Hepatocyte (in vitro differentiated cells): ENCODE measurements around the gene SPRR2D. TPM values are rescaled to one million over a fixed set of nuclear protein-coding genes. Genes with fewer than 3 reads are reported as not detected.
"Not testable (repeated sequence)": the region's sequence is repeated elsewhere in the genome, so short reads cannot be mapped to it uniquely, and the experiment has no call there.

Experiments used
- DNase-seq: peaks from one replicate; pipeline ENCODE4 v3.0.0-alpha.2; 2016; ENCODE audit warnings: low spot score
- H2AFZ ChIP-seq: fragments of 200-600 bp; sonication (generic); 2 replicates; pipeline ENCODE4 v1.6.0; 2016; ENCODE audit warnings: antibody characterized with exemption, mild to moderate bottlenecking
- H3K27ac ChIP-seq: fragments of 200-600 bp; sonication (generic); 2 replicates; pipeline ENCODE4 v1.5.1; 2016; ENCODE audit warnings: mild to moderate bottlenecking
- H3K27me3 ChIP-seq: fragments of 200-600 bp; sonication (generic); 2 replicates; pipeline ENCODE4 v1.6.1; 2016
- H3K36me3 ChIP-seq: fragments of 200-600 bp; sonication (generic); replicated peaks from 2 replicates; pipeline ENCODE4 v1.5.1; 2016; ENCODE audit warnings: low read depth; ENCODE audit not compliant: insufficient read depth
- H3K4me1 ChIP-seq: fragments of 200-600 bp; sonication (generic); 2 replicates; pipeline ENCODE4 v1.5.1; 2016; ENCODE audit warnings: mild to moderate bottlenecking, moderate library complexity; ENCODE audit not compliant: insufficient read depth
- H3K4me2 ChIP-seq: fragments of 200-600 bp; sonication (generic); 2 replicates; pipeline ENCODE4 v1.6.0; 2016
- H3K4me3 ChIP-seq: fragments of 200-600 bp; sonication (generic); 2 replicates; pipeline ENCODE4 v1.5.1; 2016; ENCODE audit warnings: mild to moderate bottlenecking
- H3K79me2 ChIP-seq: fragments of 200-600 bp; sonication (generic); 2 replicates; pipeline ENCODE4 v1.6.0; 2017; ENCODE audit warnings: mild to moderate bottlenecking
- H3K9me2 ChIP-seq: fragments of 200-600 bp; sonication (generic); replicated peaks from 2 replicates; pipeline ENCODE4 v1.6.0; 2017; ENCODE audit warnings: mild to moderate bottlenecking; ENCODE audit not compliant: insufficient read depth
- H3K9me3 ChIP-seq: fragments of 200-600 bp; sonication (generic); 2 replicates; pipeline ENCODE4 v1.5.1; 2016; ENCODE audit warnings: low read depth, mild to moderate bottlenecking
- H4K20me1 ChIP-seq: fragments of 200-600 bp; sonication (generic); 2 replicates; pipeline ENCODE4 v1.6.0; 2016; ENCODE audit warnings: mild to moderate bottlenecking; ENCODE audit not compliant: insufficient read depth, poor library complexity, severe bottlenecking
- CTCF ChIP-seq: fragments of 200-600 bp; sonication (generic); IDR thresholded peaks from 2 replicates; pipeline ENCODE4 v1.5.1; 2016; ENCODE audit warnings: antibody characterized with exemption, mild to moderate bottlenecking; ENCODE audit not compliant: poor library complexity
- EZH2 ChIP-seq: fragments of 200-600 bp; sonication (generic); IDR thresholded peaks from 2 replicates; pipeline ENCODE4 v1.6.1; 2016; ENCODE audit warnings: antibody characterized with exemption, mild to moderate bottlenecking, borderline replicate concordance
- EZH2phosphoT487 ChIP-seq: fragments of 200-600 bp; sonication (generic); IDR thresholded peaks from one replicate; pipeline ENCODE4 v1.6.1; 2018; ENCODE audit warnings: antibody characterized with exemption, mild to moderate bottlenecking, low read depth, moderate library complexity; ENCODE audit not compliant: unreplicated experiment, severe bottlenecking
- WGBS: methylation state at CpG from one replicate; pipeline ENCODE4 v1.1.6; 2016; ENCODE audit warnings: low lambda C conversion rate; ENCODE audit errors: missing lambda C conversion rate; 5-methylcytosine and 5-hydroxymethylcytosine counted together
- polyA plus RNA-seq: library from polyadenylated mRNA; unstranded; fragments of >200 nt; fragmentation: Nextera tagmentation; extraction: Ambion mirVana; gene quantifications from 2 replicates; pipeline ENCODE4 v1.2.1, GENCODE V29; 2016
- total RNA-seq: library from RNA; depleted of rRNA; stranded (reverse); fragments of >200 nt; gene quantifications from 2 replicates; pipeline ENCODE4 v1.2.3, GENCODE V29; 2014

Gene SPRR2D
- total and polyA plus RNA-seq, 2 experiments from 2014 or later = not detected

- Histone ChIP-seq H3K9me3 (no peaks in the 10 kb centered on the region), H3K27me3 (no peaks in the 10 kb centered on the region), H3K79me2 (no peaks in the 10 kb centered on the region), H3K4me1 (no peaks in the 10 kb centered on the region), H3K4me3 (no peak overlapping the region), H2AFZ (no peak overlapping the region), H3K27ac (no peak overlapping the region), H3K36me3 (no peaks in the 10 kb centered on the region), H3K4me2 (no peak overlapping the region), H4K20me1 (no peaks in the 10 kb centered on the region), H3K9me2 (no peaks in the 10 kb centered on the region)
- TF ChIP-seq EZH2phosphoT487 (no peak), CTCF (no peak), EZH2 (no peak)
- WGBS = 62% methylated on average over 6 of the region's 6 CpGs
- no peak for DNase-seq
Measured at GRCh38 chr1:153058826-153059784, 18.2 kb upstream of the SPRR2D start.

GRCh38 chr1:153058154-153058553 lies 17.2 kb upstream of the SPRR2D start:
- Histone ChIP-seq H3K27me3 (no peaks in the 10 kb centered on the region), H4K20me1 (no peaks in the 10 kb centered on the region), H3K4me1 (no peaks in the 10 kb centered on the region), H3K36me3 (no peaks in the 10 kb centered on the region), H3K4me2 (no peak overlapping the region), H3K27ac (no peak overlapping the region), H2AFZ (no peak overlapping the region), H3K79me2 (no peaks in the 10 kb centered on the region), H3K4me3 (no peak overlapping the region), H3K9me3 (no peaks in the 10 kb centered on the region), H3K9me2 (no peaks in the 10 kb centered on the region)
- WGBS = 54% methylated on average over 2 of the region's 2 CpGs
- DNase-seq = no peak
- TF ChIP-seq EZH2phosphoT487 = no peak
- TF ChIP-seq CTCF = no peak
- no peak for TF ChIP-seq EZH2

GRCh38 chr1:153057375-153057774 lies 16.5 kb upstream of the SPRR2D start, which contains the start of gene SPRR2A:
TSS of gene SPRR2A (minus strand) at chr1:153057512. CDS start at chr1:153056735, 777 bp downstream.
- Histone ChIP-seq H3K79me2 (no peaks in the 10 kb centered on the region), H3K4me2 (no peak within 1 kb of the TSS), H3K36me3 (no peaks in the 10 kb centered on the region), H2AFZ (no peak within 1 kb of the TSS), H4K20me1 (no peaks in the 10 kb centered on the region), H3K27ac (no peak within 1 kb of the TSS), H3K27me3 (no peaks in the 10 kb centered on the region), H3K4me1 (no peaks in the 10 kb centered on the region), H3K9me3 (no peaks in the 10 kb centered on the region), H3K4me3 (no peak within 1 kb of the TSS), H3K9me2 (no peaks in the 10 kb centered on the region)
- no peak for TF ChIP-seq EZH2
- TF ChIP-seq EZH2phosphoT487 = no peak
- TF ChIP-seq CTCF = no peak
- 57% methylated on average over 2 of the region's 2 CpGs for WGBS
- no peak for DNase-seq

DNA sequence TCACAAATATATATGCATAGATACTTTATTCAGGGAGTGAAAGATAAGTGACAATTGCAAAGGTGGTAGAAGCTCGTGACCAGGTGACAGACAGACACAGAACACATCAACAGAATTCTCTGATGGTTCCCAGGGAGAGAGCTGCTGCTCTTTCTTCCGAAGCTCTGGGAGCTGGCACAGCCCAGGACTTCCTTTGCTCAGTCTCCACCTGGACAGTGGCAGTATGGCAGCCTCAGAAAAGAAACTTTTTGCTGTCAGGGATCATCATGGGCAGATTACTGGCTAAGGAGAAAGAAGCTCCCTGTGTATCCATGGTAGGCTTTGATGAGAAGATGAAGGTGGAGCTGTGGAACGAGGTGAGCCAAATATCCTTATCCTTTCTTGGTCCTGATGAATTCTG lies 15.2 kb upstream of the SPRR2D start:
- H3K4me2 ChIP-seq, H2AFZ ChIP-seq, H3K36me3 ChIP-seq, H3K79me2 ChIP-seq, H3K27ac ChIP-seq, H3K4me1 ChIP-seq, H3K4me3 ChIP-seq, DNase-seq, H3K9me2 ChIP-seq, H3K9me3 ChIP-seq, H4K20me1 ChIP-seq, H3K27me3 ChIP-seq: not testable (repeated sequence)
- 36% methylated on average over 3 of the region's 3 CpGs for WGBS
